Inflammatory macrophage (primary cell): Measurements from ENCODE around the gene RMND5B.
A peak's percentile ranks its signal among the peaks of the same experiment; 100 is the strongest.
"Not testable (repeated sequence)": the region's sequence is repeated elsewhere in the genome, so short reads cannot be mapped to it uniquely, and the experiment has no call there.

Experiments
- DNase-seq, 2 donors: peaks; one replicate each; pipeline ENCODE4 v3.0.0-alpha.2; 2020 to 2022

RMND5B gene

DNA sequence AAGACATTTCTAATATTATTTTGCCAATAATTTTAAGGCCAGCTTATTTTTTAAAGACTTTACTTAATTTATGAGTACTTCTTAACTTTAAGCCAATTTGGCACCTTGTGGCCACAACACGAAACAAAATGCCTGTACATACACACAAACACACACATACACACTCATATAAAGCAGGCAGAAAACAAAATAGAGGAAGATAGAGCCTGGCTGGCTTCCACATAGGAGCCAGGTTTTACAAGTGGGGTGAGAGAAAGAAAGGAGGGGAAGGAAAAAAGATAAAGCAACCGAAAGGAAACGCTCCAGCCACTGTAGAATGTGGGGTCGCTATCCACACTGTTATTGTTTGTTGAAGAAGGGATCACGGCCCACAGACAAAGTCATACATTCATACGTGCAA lies 46.0 kb downstream of the RMND5B start:
- DNase-seq, result no peak

GRCh38 chr5:178177569-178177968 lies 46.8 kb downstream of the RMND5B start:
- DNase-seq, result no peak

DNA sequence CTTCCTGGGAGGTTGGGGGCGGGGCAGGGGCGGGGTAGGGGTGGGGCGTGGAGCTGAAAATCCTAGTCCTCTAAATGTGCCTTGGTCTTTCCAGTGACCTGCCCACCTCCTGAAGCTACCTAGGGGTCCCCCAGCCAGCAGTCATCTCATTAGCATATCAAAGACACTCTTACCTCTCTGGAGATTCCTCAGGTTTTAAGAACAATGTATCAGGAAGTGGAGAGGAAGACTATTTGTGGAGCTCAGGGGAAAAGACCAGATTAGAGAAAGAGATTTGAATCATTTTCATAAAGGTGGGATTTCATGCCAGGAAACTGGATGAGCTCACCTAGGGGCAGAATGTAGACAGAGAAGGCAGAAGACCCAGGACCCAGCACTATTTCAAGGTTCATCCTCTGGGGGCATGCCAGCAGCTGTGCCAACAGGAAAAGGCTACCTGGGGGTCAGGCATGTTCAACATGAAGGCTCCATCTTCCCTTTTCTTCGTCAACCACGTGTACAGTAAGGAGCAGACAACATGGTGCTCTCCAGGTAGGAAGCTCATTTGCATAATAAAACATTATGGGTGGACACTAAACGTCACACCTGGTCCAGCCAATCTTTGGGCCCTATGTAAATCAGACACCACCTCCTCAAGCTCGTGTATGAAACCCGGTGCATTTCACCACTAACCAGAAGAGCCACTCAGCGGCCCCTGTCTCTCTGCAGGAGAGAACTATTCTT lies 49.5 kb downstream of the RMND5B start:
- no peak for DNase-seq

DNA sequence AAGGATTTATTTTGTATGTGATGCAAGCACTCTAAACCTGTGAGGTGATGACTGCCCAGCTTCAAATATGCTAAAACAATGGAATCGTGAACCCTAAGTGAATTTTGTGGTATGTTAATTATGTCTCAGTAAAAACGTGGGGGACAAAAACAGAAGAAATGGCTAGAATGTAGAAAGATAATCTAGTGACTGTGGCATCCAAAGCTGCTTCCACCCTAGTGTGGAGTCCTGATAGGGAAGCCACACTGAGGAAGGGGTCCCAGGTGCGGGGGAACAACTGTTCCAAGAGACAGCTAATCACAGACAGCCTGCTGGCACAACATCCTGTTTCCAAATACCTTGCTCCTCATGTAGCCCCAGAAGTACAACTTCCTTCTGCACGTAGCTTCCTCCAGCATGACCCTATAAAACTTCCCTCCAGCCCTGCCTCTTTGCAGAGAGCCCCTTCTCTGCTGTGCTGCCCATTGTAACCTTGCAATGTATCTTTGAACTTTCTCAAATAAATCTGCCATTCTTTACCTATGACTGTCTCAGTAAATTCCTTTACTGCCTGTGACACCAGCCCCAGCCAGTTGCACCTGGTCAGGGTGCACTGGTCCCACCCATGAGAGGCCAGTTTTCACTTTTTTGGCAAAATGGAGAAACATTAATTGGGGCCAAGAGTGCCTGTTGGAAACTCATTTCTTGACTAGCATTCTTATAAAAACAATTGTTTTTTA lies 51.5 kb downstream of the RMND5B start:
- peak; percentile 45 to 60 for DNase-seq

GRCh38 chr5:178186427-178186826 lies 55.6 kb downstream of the RMND5B start:
- DNase-seq, result peak; percentile 16 to 55

GRCh38 chr5:178187014-178187413 lies 56.2 kb downstream of the RMND5B start, which contains the start of gene GMCL2:
Gene GMCL2 (minus strand): TSS chr5:178187371. CDS start chr5:178187299, 72 bp downstream.
- DNase-seq, result no peak

- DNase-seq, result no peak
Measured at GRCh38 chr5:178189433-178189832, 58.6 kb downstream of the RMND5B start.

GRCh38 chr5:178191661-178192060 lies 60.8 kb downstream of the RMND5B start:
- DNase-seq, result no peak

DNA sequence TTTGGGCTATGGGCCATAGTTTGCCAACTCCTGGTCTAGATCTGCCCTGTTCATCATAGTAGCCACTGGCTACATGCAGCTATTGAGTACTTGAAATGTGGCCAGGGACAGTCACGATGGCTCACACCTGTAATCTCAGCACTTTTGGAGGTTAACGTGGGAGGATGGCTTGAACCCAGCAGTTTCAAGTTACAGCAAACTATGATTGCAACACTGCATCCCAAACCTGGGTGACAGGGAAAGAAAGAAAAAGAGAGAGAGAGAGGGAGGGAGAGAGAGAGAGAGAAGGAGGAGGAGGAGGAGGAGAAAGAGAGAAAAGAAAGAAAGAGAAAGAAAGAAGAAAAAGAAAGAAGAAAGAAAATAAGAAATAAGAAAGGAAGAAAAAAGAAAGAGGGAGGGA lies 61.4 kb downstream of the RMND5B start:
- DNase-seq, result no peak

- DNase-seq, result no peak
Measured at GRCh38 chr5:178192787-178193186, 62.0 kb downstream of the RMND5B start.

- no peak for DNase-seq
Measured at GRCh38 chr5:178193251-178193809, 62.5 kb downstream of the RMND5B start.

DNA sequence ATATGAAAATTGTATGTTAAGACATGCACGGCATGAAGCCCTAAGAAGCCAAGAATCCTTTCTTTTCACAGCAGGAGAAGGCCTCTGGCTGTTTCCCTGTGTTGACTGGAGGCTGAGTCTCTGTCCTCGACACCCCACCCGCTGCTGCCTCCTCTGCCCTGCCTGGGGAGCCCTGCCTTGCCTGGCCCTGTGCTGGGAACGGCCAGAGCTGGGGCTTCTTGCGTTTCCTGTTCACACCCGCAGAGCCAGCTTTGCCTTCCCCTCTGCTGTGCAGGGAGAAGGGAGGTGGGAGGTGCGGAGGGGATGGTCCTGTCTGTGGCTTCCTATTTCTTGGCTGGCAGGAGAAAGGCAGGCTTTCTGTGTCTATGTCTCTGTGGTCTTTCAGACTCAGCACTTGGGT lies 63.2 kb downstream of the RMND5B start:
- peak; percentile 28 to 54 for DNase-seq

- no peak for DNase-seq
Measured at GRCh38 chr5:178196281-178196812, 65.5 kb downstream of the RMND5B start.

DNA sequence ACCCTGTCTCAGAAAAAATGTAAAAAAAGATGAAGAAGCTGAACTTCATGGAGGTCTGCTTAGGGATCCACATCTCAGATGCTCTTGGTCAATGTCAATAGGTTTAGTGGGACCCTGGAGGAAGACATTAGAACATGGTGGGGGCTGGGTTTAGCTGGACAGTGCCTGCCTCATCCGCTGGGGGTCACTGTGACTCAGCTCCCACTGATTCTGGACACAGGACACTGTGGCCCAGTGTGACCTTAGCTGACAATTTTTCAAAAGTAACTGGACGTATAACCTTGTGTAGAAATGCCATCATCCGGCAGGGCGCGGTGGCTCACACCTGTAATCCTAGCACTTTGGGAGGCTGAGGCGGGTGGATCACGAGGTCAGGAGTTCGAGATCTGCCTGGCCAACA lies 66.2 kb downstream of the RMND5B start:
- no peak for DNase-seq

DNA sequence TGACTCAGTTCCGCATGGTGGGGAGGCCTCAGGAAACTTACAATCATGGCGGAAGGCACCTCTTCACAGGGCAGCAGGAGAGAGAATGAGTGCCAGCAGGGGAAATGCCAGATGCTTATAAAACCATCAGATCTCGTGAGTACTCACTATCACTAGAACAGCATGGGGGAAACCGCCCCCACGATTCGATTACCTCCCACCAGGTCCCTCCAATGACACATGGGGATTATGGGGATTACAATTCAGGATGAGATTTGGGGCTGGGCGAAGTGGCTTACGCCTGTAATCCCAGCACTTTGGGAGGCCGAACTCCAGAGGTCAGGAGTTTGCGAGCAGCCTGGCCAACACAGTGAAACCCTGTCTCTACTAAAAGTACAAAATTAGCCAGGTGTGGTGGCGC lies 67.3 kb downstream of the RMND5B start:
- DNase-seq, result not testable (repeated sequence)

DNA sequence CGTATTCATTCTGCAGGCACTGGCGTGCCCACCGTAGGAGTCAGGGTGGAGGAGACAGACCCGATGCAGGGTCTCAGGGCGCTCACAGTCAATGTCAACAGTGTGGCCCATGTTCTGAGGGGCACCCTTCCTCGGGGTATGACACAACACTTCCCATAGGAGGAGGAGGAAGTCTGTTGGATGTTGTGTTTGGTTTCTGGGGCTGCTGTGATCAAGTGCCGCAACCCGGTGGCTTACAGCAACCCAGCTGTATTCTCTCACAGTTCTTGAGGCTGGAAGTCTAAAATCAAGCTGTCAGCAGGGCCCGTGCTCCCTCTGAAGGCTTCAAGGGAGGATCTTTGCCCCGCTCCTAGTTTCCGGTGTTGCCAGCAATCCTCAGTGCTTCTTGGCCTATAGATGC lies 67.9 kb downstream of the RMND5B start:
- peak; percentile 37 to 61 for DNase-seq

GRCh38 chr5:178199581-178200434 lies 69.0 kb downstream of the RMND5B start:
- DNase-seq, result no peak
